ENCODE results near the gene SAP30.

Gene SAP30

DNA sequence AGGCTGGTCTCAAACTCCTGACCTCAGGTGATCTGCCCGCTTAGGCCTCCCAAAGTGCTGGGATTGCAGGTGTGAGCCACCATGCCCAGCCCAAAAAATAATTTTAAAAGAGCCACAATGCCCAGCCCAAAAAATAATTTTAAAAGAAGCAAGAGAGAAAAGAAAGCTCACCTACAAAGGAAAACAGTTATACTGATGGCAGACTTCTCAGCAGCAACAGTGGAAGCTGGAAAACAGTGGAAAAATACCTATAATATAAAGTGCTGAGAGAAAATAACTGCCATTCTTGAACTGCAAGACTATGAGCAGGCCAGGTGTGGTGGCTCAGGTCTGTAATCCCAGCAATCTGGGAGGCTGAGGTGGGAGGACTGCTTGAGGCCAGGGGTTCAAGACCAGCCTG, 23.3 kb upstream of the SAP30 start:
- Mint-ChIP-seq H3K4me3 (no peak overlapping the region), H3K9me3 (no peaks in the 10 kb centered on the region), H3K4me1 (no peaks in the 10 kb centered on the region), H3K36me3 (no peaks in the 10 kb centered on the region), H3K27ac (no peak overlapping the region)
- ATAC-seq: no peak
- no peak for DNase-seq (ENCODE audit: low spot score in 2 of 2)

DNA sequence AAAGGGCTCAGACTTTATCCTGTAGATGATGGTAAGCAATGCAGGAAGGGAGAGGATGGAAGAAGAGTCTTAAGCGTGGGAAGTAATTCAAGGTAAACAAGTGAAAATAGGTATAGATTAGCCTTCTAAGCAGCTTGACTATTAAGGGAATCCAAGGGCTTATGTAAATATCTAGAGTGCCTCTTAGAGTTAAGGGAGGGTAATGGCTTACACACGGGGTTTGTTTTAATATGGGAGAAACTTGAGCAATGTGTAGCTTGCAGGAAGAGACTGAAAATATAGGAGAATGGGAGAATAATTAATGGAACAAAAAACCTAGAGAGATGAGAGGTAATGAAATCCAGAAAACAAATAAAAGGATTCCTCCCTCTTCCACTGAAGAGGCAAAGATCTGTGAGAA, 12.8 kb upstream of the SAP30 start:
- no peaks in the 10 kb centered on the region for H3K9me3 Mint-ChIP-seq
- ATAC-seq: no peak
- H3K4me1 Mint-ChIP-seq: no peaks in the 10 kb centered on the region
- DNase-seq (ENCODE audit: low spot score in 2 of 2): no peak
- H3K4me3 Mint-ChIP-seq: no peak overlapping the region
- H3K27ac Mint-ChIP-seq: no peak overlapping the region
- H3K36me3 Mint-ChIP-seq: peaks cover 4% of the 10 kb centered on the region

DNA sequence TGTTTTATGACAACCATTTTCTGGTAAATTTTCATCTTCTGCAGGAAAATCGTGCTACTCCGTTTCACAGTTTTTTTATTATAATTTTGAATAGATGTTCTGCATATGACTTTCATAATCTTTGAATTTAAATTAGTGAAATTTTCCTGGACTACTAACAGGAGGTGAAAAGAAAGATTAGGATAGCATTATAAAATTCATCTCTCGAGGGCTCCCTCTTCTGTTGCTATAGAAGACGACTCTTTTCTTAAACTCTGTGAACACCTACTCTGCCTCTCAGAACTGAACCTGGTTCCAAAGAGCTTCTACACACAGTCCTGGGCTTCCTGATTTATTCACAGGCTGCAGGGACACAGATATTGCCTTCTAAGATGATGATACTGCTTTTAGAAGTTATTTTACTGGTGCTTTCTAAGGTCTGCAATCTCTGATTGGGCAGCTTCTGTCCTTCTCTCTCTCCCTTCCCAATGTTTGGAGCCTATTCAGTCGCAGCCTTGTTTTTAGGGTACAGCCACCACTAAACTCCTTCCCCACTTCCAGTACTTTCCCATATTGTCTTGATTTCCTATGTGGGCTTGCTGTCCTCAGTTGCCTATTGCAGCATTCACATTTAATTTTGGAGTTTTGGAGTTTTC, 10.1 kb upstream of the SAP30 start:
- no peak overlapping the region for H3K4me3 Mint-ChIP-seq
- H3K27ac Mint-ChIP-seq: no peak overlapping the region
- no peaks in the 10 kb centered on the region for H3K9me3 Mint-ChIP-seq
- peaks cover 8% of the 10 kb centered on the region for H3K4me1 Mint-ChIP-seq
- no peak for DNase-seq (ENCODE audit: low spot score in 2 of 2)
- no peak for ATAC-seq
- H3K36me3 Mint-ChIP-seq: peaks cover 16% of the 10 kb centered on the region

DNA sequence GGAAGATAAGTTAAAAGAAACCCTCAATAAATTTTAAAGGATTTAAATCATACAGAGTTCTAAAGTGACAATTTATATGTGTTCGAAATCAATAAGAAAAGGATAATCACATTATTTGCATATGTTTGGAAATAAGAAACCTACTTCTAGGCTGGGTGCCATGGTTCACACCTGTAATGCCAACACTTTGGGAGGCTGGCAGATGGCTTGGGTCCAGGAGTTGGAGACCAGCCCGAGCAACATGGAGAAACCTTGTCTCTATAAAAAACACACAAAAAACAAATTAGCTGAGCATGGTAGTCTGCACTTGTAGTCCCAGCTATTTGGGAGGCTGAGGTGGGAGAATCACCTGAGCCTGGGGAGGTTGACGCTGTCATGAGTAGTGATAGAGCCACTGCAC, 8.1 kb upstream of the SAP30 start:
- no peak for ATAC-seq
- Mint-ChIP-seq H3K36me3 (peaks cover 16% of the 10 kb centered on the region), H3K9me3 (no peaks in the 10 kb centered on the region), H3K4me1 (peaks cover 19% of the 10 kb centered on the region), H3K4me3 (no peak overlapping the region), H3K27ac (no peak overlapping the region)
- DNase-seq (ENCODE audit: low spot score in 2 of 2): no peak

DNA sequence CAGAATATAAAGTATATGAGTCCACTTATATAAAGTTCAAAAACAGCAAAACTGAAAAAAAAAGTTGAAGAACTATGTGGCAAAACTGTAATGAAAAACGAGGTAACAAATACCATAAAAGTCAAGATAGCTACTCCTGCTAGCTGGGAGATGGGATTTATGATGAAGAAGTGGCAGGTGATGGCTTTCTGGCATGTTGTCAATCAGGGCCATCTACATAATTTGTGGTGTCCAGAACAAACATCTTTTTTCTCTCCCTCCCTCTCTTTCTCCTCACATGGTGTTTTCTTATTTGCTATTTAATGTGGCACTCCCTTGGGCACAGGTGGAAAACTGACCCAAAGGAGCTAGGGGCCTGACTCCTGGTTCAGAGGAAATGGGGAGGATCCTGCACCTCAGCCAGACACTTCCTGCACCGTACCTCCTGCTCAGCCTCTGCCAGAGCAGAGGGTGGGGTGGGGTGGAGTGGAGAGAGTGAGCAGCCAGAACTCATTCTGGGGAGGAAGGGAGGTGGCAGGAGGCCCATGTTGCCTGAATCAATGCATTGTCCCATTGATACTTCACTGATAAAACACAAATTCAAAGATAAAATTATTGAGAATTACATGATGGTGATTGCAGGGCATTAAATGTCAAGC, 5.3 kb upstream of the SAP30 start:
- H3K9me3 Mint-ChIP-seq: no peaks in the 10 kb centered on the region
- H3K4me1 Mint-ChIP-seq: peaks cover 28% of the 10 kb centered on the region
- H3K36me3 Mint-ChIP-seq: peaks cover 38% of the 10 kb centered on the region
- ATAC-seq (no peak), DNase-seq (ENCODE audit: low spot score in 2 of 2) (no peak)
- H3K27ac Mint-ChIP-seq: no peak overlapping the region
- no peak overlapping the region for H3K4me3 Mint-ChIP-seq

DNA sequence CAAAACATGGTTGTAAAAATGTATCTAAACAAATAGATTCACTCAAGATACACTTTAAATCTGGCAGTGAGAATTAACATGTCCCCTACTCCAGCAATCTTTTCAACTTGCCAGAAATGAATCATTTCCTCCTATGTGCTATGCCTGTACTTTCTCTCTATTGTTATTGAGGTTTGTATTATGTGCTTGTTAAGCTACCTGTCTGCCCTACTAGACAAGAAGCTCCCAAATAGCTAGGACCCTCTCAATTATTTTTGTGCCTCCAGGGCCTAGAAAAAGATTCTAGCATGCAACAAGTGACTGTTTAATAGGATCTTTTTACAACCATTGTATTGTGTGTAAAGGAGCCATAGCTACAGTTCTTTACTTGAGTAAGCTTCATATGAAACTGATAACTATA, 3.5 kb upstream of the SAP30 start:
- ATAC-seq: no peak
- Mint-ChIP-seq H3K4me1 (peaks cover 28% of the 10 kb centered on the region), H3K36me3 (peaks cover 51% of the 10 kb centered on the region), H3K27ac (peak overlapping the region; percentile 30), H3K4me3 (peak overlapping the region; percentile 94), H3K9me3 (no peaks in the 10 kb centered on the region)
- DNase-seq (ENCODE audit: low spot score in 2 of 2): no peak

DNA sequence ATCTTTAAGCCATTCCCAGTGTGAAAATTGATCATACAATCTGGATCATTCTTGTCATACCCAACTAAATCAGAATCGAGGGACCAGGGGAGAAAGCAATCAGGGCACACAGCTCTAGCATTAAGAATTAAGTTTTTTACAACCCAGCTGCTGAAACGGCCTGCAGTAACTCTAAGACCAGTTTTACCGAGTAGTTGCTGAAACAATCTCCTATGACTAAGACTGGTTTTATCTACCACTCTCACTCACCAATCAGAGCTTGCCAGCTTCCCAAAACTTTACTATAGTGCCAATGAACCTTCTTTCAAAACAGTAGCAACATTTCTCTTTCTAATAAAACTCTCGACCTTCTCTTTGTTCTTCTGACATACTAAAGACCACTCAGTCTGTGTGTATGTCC, 2.8 kb upstream of the SAP30 start:
- no peaks in the 10 kb centered on the region for H3K9me3 Mint-ChIP-seq
- no peak for ATAC-seq
- peak overlapping the region; percentile 94 for H3K4me3 Mint-ChIP-seq
- no peak overlapping the region for H3K27ac Mint-ChIP-seq
- H3K36me3 Mint-ChIP-seq: peaks cover 48% of the 10 kb centered on the region
- DNase-seq (ENCODE audit: low spot score in 2 of 2): no peak
- H3K4me1 Mint-ChIP-seq: peaks cover 30% of the 10 kb centered on the region

DNA sequence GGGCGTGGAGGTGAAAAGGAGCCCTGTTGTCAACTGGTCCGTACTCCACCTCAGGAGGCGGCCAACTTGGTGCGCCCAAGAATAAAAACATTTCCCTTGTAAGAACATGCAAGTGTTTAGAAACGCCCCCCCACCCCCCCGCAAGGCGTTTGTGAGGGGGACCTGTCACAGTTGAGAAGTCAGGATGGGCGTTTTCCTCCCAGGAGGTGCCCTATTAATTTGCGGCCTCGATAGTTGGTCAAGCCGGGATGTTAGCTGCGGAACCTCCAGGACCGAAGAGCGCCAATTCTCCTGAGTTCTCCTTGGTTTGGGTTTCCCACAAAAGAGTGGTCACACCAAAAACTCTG, 651 bp upstream of the SAP30 start:
- H3K4me1 Mint-ChIP-seq: peaks cover 33% of the 10 kb centered on the region
- ATAC-seq (peak; percentile 46), DNase-seq (ENCODE audit: low spot score in 2 of 2) (peak in 1 of 2 donors; percentile 76)
- H3K9me3 Mint-ChIP-seq: no peaks in the 10 kb centered on the region
- H3K27ac Mint-ChIP-seq: peak overlapping the region; percentile 95
- peak overlapping the region; percentile 94 for H3K4me3 Mint-ChIP-seq
- peaks cover 58% of the 10 kb centered on the region for H3K36me3 Mint-ChIP-seq

DNA sequence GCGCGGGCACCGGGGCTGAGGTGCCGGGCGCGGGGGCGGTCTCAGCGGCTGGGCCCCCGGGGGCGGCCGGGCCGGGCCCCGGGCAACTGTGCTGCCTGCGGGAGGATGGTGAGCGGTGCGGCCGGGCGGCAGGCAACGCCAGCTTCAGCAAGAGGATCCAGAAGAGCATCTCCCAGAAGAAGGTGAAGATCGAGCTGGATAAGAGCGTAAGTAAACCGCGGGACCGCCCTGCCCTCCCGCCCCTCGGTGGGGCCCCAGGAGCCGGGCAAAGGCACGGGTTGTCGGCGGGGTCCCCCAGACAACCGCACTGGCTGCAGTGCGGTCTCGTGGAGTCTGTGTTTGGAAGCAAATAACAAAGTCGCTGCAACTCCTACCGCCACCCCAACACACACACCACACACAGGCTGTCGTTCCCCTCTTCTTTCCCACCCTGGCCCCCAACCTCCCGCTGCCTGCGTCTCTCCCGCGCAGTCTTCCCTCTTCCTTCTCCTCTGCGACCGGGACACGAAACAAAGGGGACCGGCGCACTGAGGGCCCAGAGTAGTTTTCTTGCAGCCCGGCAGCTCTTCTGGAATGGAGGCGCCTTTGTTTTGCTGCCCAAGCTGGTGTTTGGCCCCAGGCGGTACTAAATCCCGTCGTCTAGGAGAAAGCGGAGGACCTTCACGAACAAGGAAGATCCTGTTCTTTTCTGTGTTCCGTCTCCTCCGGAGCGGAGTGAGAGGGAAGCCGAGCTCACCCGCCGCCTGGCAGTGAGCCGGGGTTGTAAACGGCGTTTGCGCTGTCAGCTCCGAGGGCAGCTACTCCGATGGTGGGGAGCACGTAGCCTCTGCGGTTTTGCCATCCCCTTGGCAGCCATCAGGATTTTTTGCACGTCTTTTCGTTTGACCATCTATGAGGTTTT, 788 bp downstream of the SAP30 start:
- H3K27ac Mint-ChIP-seq: peak overlapping the region; percentile 95
- H3K4me1 Mint-ChIP-seq: peaks cover 24% of the 10 kb centered on the region
- no peaks in the 10 kb centered on the region for H3K9me3 Mint-ChIP-seq
- DNase-seq (ENCODE audit: low spot score in 2 of 2) (peak; percentile 28 to 76), ATAC-seq (peak; percentile 34)
- peak overlapping the region; percentile 94 for H3K4me3 Mint-ChIP-seq
- peaks cover 72% of the 10 kb centered on the region for H3K36me3 Mint-ChIP-seq

DNA sequence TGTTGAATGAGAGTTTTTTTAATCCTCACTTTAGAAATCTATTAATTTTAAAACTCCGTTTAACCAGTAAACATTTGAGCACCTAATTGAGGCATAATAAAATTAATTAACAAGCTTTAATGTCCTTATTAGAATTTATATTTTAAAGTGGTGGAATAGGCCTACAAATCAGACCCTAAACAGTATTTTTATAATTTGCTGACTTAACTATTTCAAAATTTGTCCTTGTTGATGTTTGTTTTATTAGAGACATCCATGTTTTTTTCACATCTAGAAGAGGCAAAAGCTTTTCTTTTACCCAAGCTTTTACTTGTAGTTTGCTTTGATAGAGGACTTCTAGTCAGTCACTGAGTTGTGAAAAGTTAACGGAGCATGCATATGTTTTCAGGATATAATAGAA, 3.8 kb downstream of the SAP30 start:
- ATAC-seq (no peak), DNase-seq (ENCODE audit: low spot score in 2 of 2) (no peak)
- no peak overlapping the region for H3K27ac Mint-ChIP-seq
- peaks cover 7% of the 10 kb centered on the region for H3K4me1 Mint-ChIP-seq
- H3K4me3 Mint-ChIP-seq: no peak overlapping the region
- no peaks in the 10 kb centered on the region for H3K9me3 Mint-ChIP-seq
- H3K36me3 Mint-ChIP-seq: peaks cover 84% of the 10 kb centered on the region

DNA sequence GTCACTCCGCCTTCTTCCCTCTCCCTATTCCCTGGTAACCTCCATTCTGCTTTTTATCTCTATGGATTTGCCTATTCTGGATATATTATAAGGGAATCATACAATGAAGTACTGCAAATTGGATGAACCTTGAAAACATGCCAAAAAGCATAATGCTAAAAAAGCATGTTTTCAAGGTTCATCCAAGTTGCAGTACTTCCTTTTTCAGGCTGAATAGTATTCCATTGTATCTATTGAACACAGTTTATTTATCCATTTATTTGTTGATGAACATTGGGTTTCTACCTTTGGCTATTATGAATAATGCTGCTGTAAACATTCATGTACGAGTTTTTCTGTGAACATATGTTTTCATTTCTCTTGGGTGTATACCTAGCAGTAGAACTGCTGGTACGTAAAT, 9.2 kb downstream of the SAP30 start:
- Mint-ChIP-seq H3K9me3 (no peaks in the 10 kb centered on the region), H3K4me3 (no peak overlapping the region), H3K4me1 (no peaks in the 10 kb centered on the region), H3K36me3 (peaks cover 41% of the 10 kb centered on the region), H3K27ac (no peak overlapping the region)
- ATAC-seq (no peak), DNase-seq (ENCODE audit: low spot score in 2 of 2) (no peak)

DNA sequence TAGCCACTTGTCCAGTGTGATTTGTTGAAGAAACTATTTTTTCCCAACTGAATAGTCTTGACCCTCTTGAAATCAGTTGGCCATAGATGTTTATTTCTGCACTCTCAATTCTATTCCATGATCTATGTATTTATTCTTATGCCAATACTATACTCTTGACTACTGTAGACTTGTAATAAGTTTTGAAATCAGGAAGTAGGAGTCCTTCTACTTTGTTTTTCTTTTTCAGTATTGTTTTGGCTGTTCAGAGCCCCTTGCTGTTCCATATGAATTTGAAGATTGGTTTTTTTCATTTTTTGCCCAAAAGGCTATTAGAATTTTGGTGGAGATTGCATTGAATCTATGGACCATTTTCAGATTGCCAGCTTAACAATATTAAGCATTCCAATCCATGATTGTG, 10.2 kb downstream of the SAP30 start:
- Mint-ChIP-seq H3K4me1 (no peaks in the 10 kb centered on the region), H3K27ac (no peak overlapping the region), H3K36me3 (peaks cover 31% of the 10 kb centered on the region), H3K4me3 (no peak overlapping the region), H3K9me3 (no peaks in the 10 kb centered on the region)
- DNase-seq (ENCODE audit: low spot score in 2 of 2): no peak
- no peak for ATAC-seq

DNA sequence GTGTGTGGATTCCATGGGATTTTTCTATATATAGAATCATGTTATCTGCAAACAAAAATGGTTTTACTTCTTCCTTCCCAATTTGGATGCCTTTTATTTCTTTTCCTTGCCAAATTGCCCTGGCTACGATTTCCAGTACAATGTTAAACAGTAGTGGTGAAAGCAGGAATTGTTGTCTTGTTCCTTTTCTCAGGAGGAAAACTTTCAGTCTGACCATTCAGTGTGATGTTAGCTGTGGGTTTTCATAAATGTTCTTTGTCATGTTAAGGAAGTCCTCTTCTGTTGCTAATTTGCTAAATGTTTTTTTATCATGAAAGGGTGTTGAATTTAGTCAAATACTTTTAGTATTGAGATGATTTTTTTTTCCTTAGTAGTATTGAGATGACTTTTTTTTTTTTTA, 10.9 kb downstream of the SAP30 start:
- DNase-seq (ENCODE audit: low spot score in 2 of 2): no peak
- Mint-ChIP-seq H3K4me1 (no peaks in the 10 kb centered on the region), H3K9me3 (no peaks in the 10 kb centered on the region), H3K27ac (no peak overlapping the region), H3K36me3 (peaks cover 24% of the 10 kb centered on the region), H3K4me3 (no peak overlapping the region)
- no peak for ATAC-seq

DNA sequence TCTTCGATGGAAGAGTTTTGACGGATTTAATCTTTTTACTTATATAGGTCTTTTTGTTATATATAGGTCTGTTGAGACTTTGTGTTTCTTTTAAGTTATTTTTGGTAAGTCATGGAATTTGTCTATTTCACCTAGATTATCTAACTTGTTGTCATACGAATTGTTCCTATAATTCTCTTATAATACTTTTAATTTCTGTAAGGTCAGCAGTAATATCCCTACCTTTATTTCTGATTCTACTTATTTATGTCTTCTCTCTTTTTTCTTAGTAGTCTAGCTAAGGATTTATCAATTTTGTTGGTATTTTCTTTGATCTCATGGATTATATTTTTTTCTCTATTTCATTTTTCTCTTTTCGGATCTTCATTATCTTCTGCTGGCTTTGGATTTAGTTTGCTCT, 11.6 kb downstream of the SAP30 start:
- DNase-seq (ENCODE audit: low spot score in 2 of 2) (no peak), ATAC-seq (no peak)
- Mint-ChIP-seq H3K36me3 (peaks cover 17% of the 10 kb centered on the region), H3K4me1 (no peaks in the 10 kb centered on the region), H3K4me3 (no peak overlapping the region), H3K9me3 (no peaks in the 10 kb centered on the region), H3K27ac (no peak overlapping the region)

DNA sequence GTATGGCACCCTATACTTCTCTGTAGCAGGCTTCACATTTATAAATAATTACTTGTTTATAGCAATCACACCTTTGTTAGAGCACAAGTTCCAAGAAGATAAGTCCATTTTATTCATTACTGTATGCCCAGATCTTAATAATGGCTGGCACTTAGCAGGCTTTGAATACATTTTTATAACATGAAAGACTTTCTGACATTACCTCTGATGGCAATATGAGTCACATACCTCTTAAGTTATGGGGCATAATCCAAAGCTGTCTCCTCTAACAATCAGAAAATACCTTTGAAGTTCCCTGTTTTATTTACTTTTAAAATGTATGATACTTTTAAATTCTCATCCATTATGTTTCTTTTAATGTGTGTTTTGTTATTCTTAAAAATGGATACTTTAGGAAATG, 16.0 kb downstream of the SAP30 start:
- H3K4me3 Mint-ChIP-seq: no peak overlapping the region
- ATAC-seq: no peak
- H3K4me1 Mint-ChIP-seq: no peaks in the 10 kb centered on the region
- no peak for DNase-seq (ENCODE audit: low spot score in 2 of 2)
- H3K9me3 Mint-ChIP-seq: no peaks in the 10 kb centered on the region
- no peak overlapping the region for H3K27ac Mint-ChIP-seq
- H3K36me3 Mint-ChIP-seq: no peaks in the 10 kb centered on the region

DNA sequence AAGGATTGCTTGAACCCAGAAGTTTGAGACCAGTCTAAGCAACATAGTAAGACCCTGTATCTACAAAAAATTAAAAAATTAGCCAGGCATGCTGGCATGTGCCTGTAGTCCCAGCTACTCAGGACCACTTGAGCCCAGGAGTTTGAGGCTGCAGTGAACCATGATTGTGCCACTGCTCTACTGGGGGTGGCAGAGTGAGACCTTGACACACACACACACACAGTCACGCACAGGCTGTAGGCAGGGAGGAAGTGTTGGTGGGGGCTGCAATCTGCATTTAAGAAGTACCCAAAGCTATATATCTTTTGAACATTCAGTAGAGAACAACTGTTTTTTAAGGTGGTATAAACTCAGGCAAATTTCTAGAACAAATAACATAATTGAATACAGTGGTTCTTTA, 20.9 kb downstream of the SAP30 start:
- no peaks in the 10 kb centered on the region for H3K36me3 Mint-ChIP-seq
- no peak overlapping the region for H3K4me3 Mint-ChIP-seq
- no peak overlapping the region for H3K27ac Mint-ChIP-seq
- no peak for ATAC-seq
- no peaks in the 10 kb centered on the region for H3K9me3 Mint-ChIP-seq
- H3K4me1 Mint-ChIP-seq: no peaks in the 10 kb centered on the region
- DNase-seq (ENCODE audit: low spot score in 2 of 2): no peak

Measured in stimulated activated effector memory CD8-positive, alpha-beta T cell treated with anti-CD3 and anti-CD28 coated beads, Interleukin-12 subunit alpha, Interleukin-12 subunit beta, amount 100 ng/mL, for 72 hours (primary cell).